ENCODE measurements around the gene PNPLA2.

DNA sequence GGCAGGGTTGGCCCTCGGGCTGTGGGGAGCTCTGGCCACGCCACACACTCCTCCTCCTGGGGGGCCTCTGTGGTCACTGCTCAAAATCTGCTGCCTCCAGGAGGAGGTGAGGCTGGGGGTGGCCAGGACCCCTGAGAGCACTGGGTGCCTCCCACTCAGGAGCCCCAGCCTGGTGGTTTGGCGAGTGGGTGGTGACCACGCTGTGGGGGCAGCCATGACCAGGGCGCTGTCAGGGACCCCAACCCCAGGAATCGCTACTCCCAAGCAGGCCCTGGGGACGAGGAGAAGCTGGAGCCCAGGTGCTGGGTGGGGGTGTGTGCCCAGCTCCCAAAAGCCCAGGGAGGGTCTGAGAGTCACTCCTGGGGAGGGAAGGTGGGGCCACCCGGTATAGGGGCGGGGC lies 54.1 kb downstream of the PNPLA2 start:
- TF ChIP-seq, protein P1, sequence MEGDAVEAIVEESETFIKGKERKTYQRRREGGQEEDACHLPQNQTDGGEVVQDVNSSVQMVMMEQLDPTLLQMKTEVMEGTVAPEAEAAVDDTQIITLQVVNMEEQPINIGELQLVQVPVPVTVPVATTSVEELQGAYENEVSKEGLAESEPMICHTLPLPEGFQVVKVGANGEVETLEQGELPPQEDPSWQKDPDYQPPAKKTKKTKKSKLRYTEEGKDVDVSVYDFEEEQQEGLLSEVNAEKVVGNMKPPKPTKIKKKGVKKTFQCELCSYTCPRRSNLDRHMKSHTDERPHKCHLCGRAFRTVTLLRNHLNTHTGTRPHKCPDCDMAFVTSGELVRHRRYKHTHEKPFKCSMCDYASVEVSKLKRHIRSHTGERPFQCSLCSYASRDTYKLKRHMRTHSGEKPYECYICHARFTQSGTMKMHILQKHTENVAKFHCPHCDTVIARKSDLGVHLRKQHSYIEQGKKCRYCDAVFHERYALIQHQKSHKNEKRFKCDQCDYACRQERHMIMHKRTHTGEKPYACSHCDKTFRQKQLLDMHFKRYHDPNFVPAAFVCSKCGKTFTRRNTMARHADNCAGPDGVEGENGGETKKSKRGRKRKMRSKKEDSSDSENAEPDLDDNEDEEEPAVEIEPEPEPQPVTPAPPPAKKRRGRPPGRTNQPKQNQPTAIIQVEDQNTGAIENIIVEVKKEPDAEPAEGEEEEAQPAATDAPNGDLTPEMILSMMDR (IDR thresholded peaks at IDR 0.05) = no peak
- TF ChIP-seq POLR2AphosphoS5 (IDR thresholded peaks at IDR 0.05) = no peak
- TF ChIP-seq POLR2A (IDR thresholded peaks at IDR 0.05; ENCODE audit: low read depth) = no peak

Data from esophagus muscularis mucosa (tissue), 3 donors.